HEK293 (cell line): ENCODE data around the gene NFIB.

ENCODE experiments used
- MZF1 ChIP-seq: fragments of 450-650 bp; formaldehyde crosslinking; IDR thresholded peaks from 2 replicates; pipeline ENCODE4 v1.5.1; 2017; ENCODE audit warnings: missing biosample characterization, missing genetic modification characterization, borderline replicate concordance
- PATZ1 ChIP-seq: fragments of 450-650 bp; formaldehyde crosslinking; IDR thresholded peaks from 2 replicates; pipeline ENCODE4 v1.5.1; 2016; ENCODE audit warnings: missing biosample characterization, missing genetic modification characterization
- PRDM1 ChIP-seq: fragments of 450-650 bp; formaldehyde crosslinking; IDR thresholded peaks from 2 replicates; pipeline ENCODE4; 2016; ENCODE audit warnings: missing biosample characterization, missing genetic modification characterization
- WT1 ChIP-seq: fragments of 450-650 bp; formaldehyde crosslinking; IDR thresholded peaks from 2 replicates; pipeline ENCODE4 v1.5.1; 2016; ENCODE audit warnings: missing biosample characterization, missing genetic modification characterization
- YY1 ChIP-seq: fragments of 450-650 bp; formaldehyde crosslinking; IDR thresholded peaks from 2 replicates; pipeline ENCODE4 v1.5.1; 2018; ENCODE audit warnings: missing biosample characterization, missing genetic modification characterization
- ZBTB17 ChIP-seq: fragments of 450-650 bp; formaldehyde crosslinking; IDR thresholded peaks from 2 replicates; pipeline ENCODE4 v1.5.1; 2016; ENCODE audit warnings: missing biosample characterization, missing genetic modification characterization
- ZBTB21 ChIP-seq: fragments of 450-650 bp; formaldehyde crosslinking; IDR thresholded peaks from 2 replicates; pipeline ENCODE4 v1.5.1; 2017; ENCODE audit warnings: missing biosample characterization, missing genetic modification characterization
- ZEB2 ChIP-seq: fragments of 450-650 bp; formaldehyde crosslinking; IDR thresholded peaks from 2 replicates; pipeline ENCODE4 v1.5.1; 2016; ENCODE audit warnings: missing biosample characterization, missing genetic modification characterization
- ZNF2 ChIP-seq: fragments of 450-650 bp; formaldehyde crosslinking; IDR thresholded peaks from 2 replicates; pipeline ENCODE4 v1.5.1; 2016; ENCODE audit warnings: missing biosample characterization, missing genetic modification characterization
- ZNF274 ChIP-seq, 2 experiments: fragments of 200-500 bp in 1 of 2; fragments of 450-650 bp in 1 of 2; sonication (Bioruptor generic) in 1 of 2; formaldehyde crosslinking in 1 of 2; IDR thresholded peaks; 2 replicates each; pipeline versions ENCODE4 v1.5.1 to v1.6.1; 2014 to 2016; ENCODE audit warnings: borderline replicate concordance in 1 of 2, inconsistent platforms in 1 of 2, low read length in 1 of 2, missing biosample characterization in 1 of 2, missing genetic modification characterization in 1 of 2
- ZNF280C ChIP-seq: fragments of 450-650 bp; formaldehyde crosslinking; IDR thresholded peaks from 2 replicates; pipeline ENCODE4 v1.5.1; 2016; ENCODE audit warnings: missing biosample characterization, missing genetic modification characterization
- ZNF341 ChIP-seq: fragments of 450-650 bp; formaldehyde crosslinking; IDR thresholded peaks from 2 replicates; pipeline ENCODE4; 2016; ENCODE audit warnings: low read depth, missing biosample characterization, missing genetic modification characterization
- ZNF366 ChIP-seq: fragments of 450-650 bp; formaldehyde crosslinking; conservative IDR thresholded peaks from 2 replicates; pipeline ENCODE4 v1.5.1; 2016; ENCODE audit warnings: missing biosample characterization, missing genetic modification characterization
- ZNF398 ChIP-seq: fragments of 450-650 bp; formaldehyde crosslinking; IDR thresholded peaks from 2 replicates; pipeline ENCODE4 v1.5.1; 2017; ENCODE audit warnings: missing biosample characterization, missing genetic modification characterization
- ZNF449 ChIP-seq: fragments of 450-650 bp; formaldehyde crosslinking; IDR thresholded peaks from 2 replicates; pipeline ENCODE4 v1.5.1; 2017; ENCODE audit warnings: missing biosample characterization, mild to moderate bottlenecking, missing genetic modification characterization, moderate library complexity
- ZNF473 ChIP-seq: fragments of 450-650 bp; formaldehyde crosslinking; IDR thresholded peaks from 2 replicates; pipeline ENCODE4 v1.5.1; 2017; ENCODE audit warnings: missing biosample characterization, missing genetic modification characterization
- ZNF510 ChIP-seq: fragments of 450-650 bp; formaldehyde crosslinking; IDR thresholded peaks from 2 replicates; pipeline ENCODE4 v1.5.1; 2018; ENCODE audit warnings: mild to moderate bottlenecking, missing genetic modification characterization, missing biosample characterization; ENCODE audit not compliant: insufficient replicate concordance
- ZNF529 ChIP-seq: fragments of 450-650 bp; formaldehyde crosslinking; IDR thresholded peaks from 2 replicates; pipeline ENCODE4 v1.5.1; 2017; ENCODE audit warnings: missing genetic modification characterization, missing biosample characterization; ENCODE audit not compliant: insufficient replicate concordance
- ZNF580 ChIP-seq: fragments of 450-650 bp; formaldehyde crosslinking; IDR thresholded peaks from 2 replicates; pipeline ENCODE4 v1.5.1; 2016; ENCODE audit warnings: missing biosample characterization, missing genetic modification characterization
- ZNF600 ChIP-seq: fragments of 450-650 bp; formaldehyde crosslinking; IDR thresholded peaks from 2 replicates; pipeline ENCODE4 v1.5.1; 2016; ENCODE audit warnings: missing biosample characterization, missing genetic modification characterization
- ZNF623 ChIP-seq: fragments of 450-650 bp; formaldehyde crosslinking; IDR thresholded peaks from 2 replicates; pipeline ENCODE4 v1.5.1; 2016; ENCODE audit warnings: missing biosample characterization, missing genetic modification characterization
- ZNF664 ChIP-seq: fragments of 450-650 bp; formaldehyde crosslinking; IDR thresholded peaks from 2 replicates; pipeline ENCODE4 v1.5.1; 2016; ENCODE audit warnings: missing biosample characterization, missing genetic modification characterization
- TF ChIP-seq, protein P1 (sequence below): fragments of 450-650 bp; formaldehyde crosslinking; IDR thresholded peaks from 2 replicates; pipeline ENCODE4 v1.5.1; 2016; ENCODE audit warnings: missing biosample characterization, missing genetic modification characterization
- TF ChIP-seq, protein P2 (sequence below): fragments of 450-650 bp; formaldehyde crosslinking; IDR thresholded peaks from 2 replicates; pipeline ENCODE4 v1.5.1; 2017; ENCODE audit warnings: missing biosample characterization, missing genetic modification characterization
- TF ChIP-seq, protein P3 (sequence below): fragments of 450-650 bp; formaldehyde crosslinking; IDR thresholded peaks from 2 replicates; pipeline ENCODE4 v1.5.1; 2016; ENCODE audit warnings: missing biosample characterization, missing genetic modification characterization

Gene NFIB

GRCh38 chr9:14314424-14314928 lies 535 bp upstream of the NFIB start (continued):
- no peak for TF ChIP-seq ZBTB21 (tag by site-specific recombination)
- no peak for TF ChIP-seq ZNF280C (tag by site-specific recombination)
- TF ChIP-seq ZNF510 (tag by site-specific recombination): no peak
- TF ChIP-seq ZNF366: peak; percentile 87
- TF ChIP-seq PRDM1 (tag by site-specific recombination): 0 out of 2 replicates have a peak, but pooled peaks have one; percentile 21
- TF ChIP-seq, protein P1, sequence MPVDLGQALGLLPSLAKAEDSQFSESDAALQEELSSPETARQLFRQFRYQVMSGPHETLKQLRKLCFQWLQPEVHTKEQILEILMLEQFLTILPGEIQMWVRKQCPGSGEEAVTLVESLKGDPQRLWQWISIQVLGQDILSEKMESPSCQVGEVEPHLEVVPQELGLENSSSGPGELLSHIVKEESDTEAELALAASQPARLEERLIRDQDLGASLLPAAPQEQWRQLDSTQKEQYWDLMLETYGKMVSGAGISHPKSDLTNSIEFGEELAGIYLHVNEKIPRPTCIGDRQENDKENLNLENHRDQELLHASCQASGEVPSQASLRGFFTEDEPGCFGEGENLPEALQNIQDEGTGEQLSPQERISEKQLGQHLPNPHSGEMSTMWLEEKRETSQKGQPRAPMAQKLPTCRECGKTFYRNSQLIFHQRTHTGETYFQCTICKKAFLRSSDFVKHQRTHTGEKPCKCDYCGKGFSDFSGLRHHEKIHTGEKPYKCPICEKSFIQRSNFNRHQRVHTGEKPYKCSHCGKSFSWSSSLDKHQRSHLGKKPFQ (tag by site-specific recombination): no peak
- TF ChIP-seq ZBTB17 (tag by site-specific recombination): peak; percentile 85
- peak; percentile 87 for TF ChIP-seq PATZ1 (tag by site-specific recombination)
- TF ChIP-seq, protein P2, sequence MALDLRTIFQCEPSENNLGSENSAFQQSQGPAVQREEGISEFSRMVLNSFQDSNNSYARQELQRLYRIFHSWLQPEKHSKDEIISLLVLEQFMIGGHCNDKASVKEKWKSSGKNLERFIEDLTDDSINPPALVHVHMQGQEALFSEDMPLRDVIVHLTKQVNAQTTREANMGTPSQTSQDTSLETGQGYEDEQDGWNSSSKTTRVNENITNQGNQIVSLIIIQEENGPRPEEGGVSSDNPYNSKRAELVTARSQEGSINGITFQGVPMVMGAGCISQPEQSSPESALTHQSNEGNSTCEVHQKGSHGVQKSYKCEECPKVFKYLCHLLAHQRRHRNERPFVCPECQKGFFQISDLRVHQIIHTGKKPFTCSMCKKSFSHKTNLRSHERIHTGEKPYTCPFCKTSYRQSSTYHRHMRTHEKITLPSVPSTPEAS (tag by site-specific recombination): peak; percentile 73
- no peak for TF ChIP-seq ZNF623 (tag by site-specific recombination)
- peak; percentile 90 for TF ChIP-seq ZEB2 (tag by site-specific recombination)
- no peak for TF ChIP-seq YY1
- TF ChIP-seq, protein P3, sequence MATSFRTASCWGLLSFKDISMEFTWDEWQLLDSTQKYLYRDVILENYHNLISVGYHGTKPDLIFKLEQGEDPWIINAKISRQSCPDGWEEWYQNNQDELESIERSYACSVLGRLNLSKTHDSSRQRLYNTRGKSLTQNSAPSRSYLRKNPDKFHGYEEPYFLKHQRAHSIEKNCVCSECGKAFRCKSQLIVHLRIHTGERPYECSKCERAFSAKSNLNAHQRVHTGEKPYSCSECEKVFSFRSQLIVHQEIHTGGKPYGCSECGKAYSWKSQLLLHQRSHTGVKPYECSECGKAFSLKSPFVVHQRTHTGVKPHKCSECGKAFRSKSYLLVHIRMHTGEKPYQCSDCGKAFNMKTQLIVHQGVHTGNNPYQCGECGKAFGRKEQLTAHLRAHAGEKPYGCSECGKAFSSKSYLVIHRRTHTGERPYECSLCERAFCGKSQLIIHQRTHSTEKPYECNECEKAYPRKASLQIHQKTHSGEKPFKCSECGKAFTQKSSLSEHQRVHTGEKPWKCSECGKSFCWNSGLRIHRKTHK (tag by site-specific recombination): no peak
- no peak for TF ChIP-seq ZNF473
- TF ChIP-seq ZNF341 (tag by site-specific recombination): peak; percentile 88
- TF ChIP-seq ZNF2 (tag by site-specific recombination): peak; percentile 64
- TF ChIP-seq ZNF449: no peak
- no peak for TF ChIP-seq ZNF529
- TF ChIP-seq ZNF274 (IDR thresholded peaks at IDR 0.05; ENCODE audit: low read length): no peak
- no peak for TF ChIP-seq ZNF274 (tag by site-specific recombination; IDR thresholded peaks at IDR 0.05; ENCODE audit: borderline replicate concordance)
- TF ChIP-seq WT1 (tag by site-specific recombination): 0 out of 2 replicates have a peak, but pooled peaks have one; percentile 12
- TF ChIP-seq ZNF580 (tag by site-specific recombination): no peak
- no peak for TF ChIP-seq MZF1
- peak; percentile 76 for TF ChIP-seq ZNF398 (tag by site-specific recombination)
- peak; percentile 83; the same call in 1 of the 2 replicates for TF ChIP-seq ZNF600 (tag by site-specific recombination)
- TF ChIP-seq ZNF664 (tag by site-specific recombination): no peak
